OCI-LY7 (cell line): ENCODE data around the gene MYCBPAP. TPM values are rescaled to one million over a fixed set of nuclear protein-coding genes. Genes with fewer than 3 reads are reported as not detected.

Source experiments
- BruUV-seq: library from RNA; stranded (reverse); fragments of 400-500 nt; replicated peaks from 2 replicates; lab custom pipeline; 2021; lab: Mats Ljungman, UMichigan
- CTCF ChIA-PET: fragments of 300-600 bp; sonication (Branson Sonifier 250); formaldehyde crosslinking; loops from one replicate; lab custom pipeline; 2022; ENCODE audit warnings: antibody characterized with exemption; ENCODE audit not compliant: unreplicated experiment; lab: Charles Lee
- POLR2A ChIA-PET: fragments of 300-600 bp; sonication (Branson Sonifier 250); formaldehyde crosslinking; loops from one replicate; lab custom pipeline; 2022; ENCODE audit warnings: antibody characterized with exemption; lab: Charles Lee
- DNase-seq: peaks from one replicate; pipeline ENCODE4 v3.0.0-alpha.2; 2015; ENCODE audit warnings: low spot score
- H2AFZ ChIP-seq: fragments of 200-600 bp; sonication (generic), shearing (Covaris generic); 2 replicates; pipeline ENCODE4 v1.6.1; 2014; ENCODE audit warnings: mild to moderate bottlenecking, antibody characterized with exemption, low read length, moderate library complexity
- H3K27ac ChIP-seq: fragments of 200-600 bp; sonication (generic); 2 replicates; pipeline ENCODE4 v1.5.1; 2014; ENCODE audit warnings: mixed run types, low read depth, mild to moderate bottlenecking, moderate library complexity, low read length, inconsistent platforms; ENCODE audit not compliant: poor library complexity, severe bottlenecking
- H3K36me3 ChIP-seq: fragments of 200-600 bp; sonication (generic); 2 replicates; pipeline ENCODE4 v1.6.1; 2014; ENCODE audit warnings: mild to moderate bottlenecking, antibody characterized with exemption, low read length, moderate library complexity, mixed read lengths; ENCODE audit not compliant: insufficient read depth
- H3K4me1 ChIP-seq: fragments of 200-600 bp; sonication (generic); 2 replicates; pipeline ENCODE4 v1.5.1; 2014; ENCODE audit warnings: mild to moderate bottlenecking, low read length; ENCODE audit not compliant: insufficient read depth, poor library complexity, severe bottlenecking
- H3K4me2 ChIP-seq: fragments of 200-600 bp; sonication (generic); 2 replicates; pipeline ENCODE4 v1.6.1; 2014; ENCODE audit warnings: mild to moderate bottlenecking, low read length
- H3K4me3 ChIP-seq: fragments of 200-600 bp; sonication (generic); 2 replicates; pipeline ENCODE4 v1.5.1; 2014; ENCODE audit warnings: mild to moderate bottlenecking, low read depth, low read length; ENCODE audit not compliant: poor library complexity, severe bottlenecking
- H3K79me2 ChIP-seq: fragments of 200-600 bp; sonication (generic); 2 replicates; pipeline ENCODE4 v1.6.1; 2016; ENCODE audit warnings: low read depth, mild to moderate bottlenecking, low read length, moderate library complexity, mixed read lengths; ENCODE audit not compliant: insufficient read depth
- H3K9me2 ChIP-seq: fragments of 200-600 bp; sonication (generic); 2 replicates; pipeline ENCODE4 v1.6.1; 2016; ENCODE audit warnings: mild to moderate bottlenecking, low read length, mixed read lengths; ENCODE audit not compliant: insufficient read depth
- H3K9me3 ChIP-seq: fragments of 200-600 bp; sonication (generic); 2 replicates; pipeline ENCODE4 v1.6.1; 2014; ENCODE audit warnings: mild to moderate bottlenecking, mixed run types, low read length, mixed read lengths
- H4K20me1 ChIP-seq: fragments of 200-600 bp; sonication (generic); 2 replicates; pipeline ENCODE4 v1.6.1; 2014; ENCODE audit warnings: mild to moderate bottlenecking, antibody characterized with exemption, low read length, moderate library complexity, mixed read lengths; ENCODE audit not compliant: insufficient read depth
- EZH2phosphoT487 ChIP-seq: fragments of 200-600 bp; sonication (generic); IDR thresholded peaks from 2 replicates; pipeline ENCODE4 v1.6.1; 2018; ENCODE audit warnings: low read depth, borderline replicate concordance, mild to moderate bottlenecking, mixed run types, antibody characterized with exemption, low read length, moderate library complexity, mixed read lengths
- intact Hi-C: fragments of 100-400 bp; cut with micrococcal nuclease; formaldehyde crosslinking; loops from one replicate; pipeline ENCODE4 v1.10.0; 2022; ENCODE audit not compliant: unreplicated experiment
- total RNA-seq, 2 experiments: library from RNA; depleted of rRNA in 1 of 2; stranded (reverse); fragments of >200 nt in 1 of 2; shearing (Covaris generic) in 1 of 2; gene quantifications; 2 replicates each; pipeline ENCODE4 v1.2.3, GENCODE V29; 2014 to 2022
- TF ChIP-seq, protein P1 (sequence below): fragments of 200-600 bp; sonication (generic); conservative IDR thresholded peaks from 2 replicates; pipeline ENCODE4 v1.5.1; 2014; ENCODE audit warnings: mild to moderate bottlenecking, antibody characterized with exemption, low read length, moderate library complexity, mixed read lengths

The MYCBPAP gene
- total RNA-seq, 2 experiments from 2014 or later = 5.0 to 6.8 TPM

DNA sequence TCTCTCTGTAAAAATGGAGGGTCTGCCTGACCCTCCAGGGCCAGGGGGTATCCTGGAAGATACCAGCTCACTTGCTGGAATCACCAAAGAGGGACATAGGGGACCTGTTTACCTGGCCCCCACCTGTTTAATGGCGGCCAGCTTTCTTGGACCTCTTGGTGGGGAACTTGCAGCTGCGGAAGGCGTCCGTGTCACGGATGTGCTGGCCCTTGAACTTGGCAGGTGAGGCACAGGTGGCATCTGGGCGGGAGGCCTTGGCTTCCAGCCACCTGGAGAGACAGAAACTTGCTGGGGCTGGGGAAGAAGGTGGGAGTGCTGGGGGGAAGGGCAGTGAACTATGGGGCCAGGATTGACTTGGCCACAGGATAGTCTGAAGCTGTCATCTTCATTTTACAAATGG, 43.1 kb upstream of the MYCBPAP start:
- H4K20me1 ChIP-seq = no peaks in the 10 kb centered on the region
- no TSS peak for BruUV-seq

DNA sequence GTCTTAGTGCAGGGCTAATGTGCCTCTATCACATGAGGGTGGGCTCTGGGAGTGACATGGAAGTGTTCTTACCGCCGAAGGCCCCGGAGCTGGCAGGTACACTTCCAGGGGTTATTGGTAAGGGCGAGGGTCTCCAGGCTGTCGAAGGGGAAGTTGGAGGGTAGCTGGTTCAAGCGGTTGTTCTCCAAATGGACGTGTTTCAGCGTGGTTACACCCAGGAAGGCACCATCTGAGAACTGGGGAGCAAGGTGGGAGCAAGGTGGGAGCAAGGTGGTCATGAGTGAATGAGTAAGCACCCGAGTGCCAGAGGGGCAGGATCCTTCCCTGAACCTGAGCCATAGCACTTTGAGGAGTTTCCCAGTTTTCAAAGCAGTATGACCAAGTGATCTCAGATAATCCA, 42.6 kb upstream of the MYCBPAP start:
- no peaks in the 10 kb centered on the region for H3K36me3 ChIP-seq
- no peaks in the 10 kb centered on the region for H3K79me2 ChIP-seq
- H2AFZ ChIP-seq = no peak overlapping the region
- BruUV-seq = no TSS peak
- POLR2A ChIA-PET = interaction anchor here (0.7 kb wide), 1 partner anchor 22 kb away, joined by 4 read pairs; no protein-coding TSS in a partner anchor
- H3K9me3 ChIP-seq = no peaks in the 10 kb centered on the region
- CTCF ChIA-PET = no interaction called here
- H3K4me1 ChIP-seq = peaks cover 3% of the 10 kb centered on the region
- H3K9me2 ChIP-seq = no peaks in the 10 kb centered on the region
- DNase-seq = no peak
- H3K27ac ChIP-seq = no peak overlapping the region
- H4K20me1 ChIP-seq = no peaks in the 10 kb centered on the region
- intact Hi-C loops = no loop called here
- no peak overlapping the region for H3K4me3 ChIP-seq
- TF ChIP-seq, protein P1, sequence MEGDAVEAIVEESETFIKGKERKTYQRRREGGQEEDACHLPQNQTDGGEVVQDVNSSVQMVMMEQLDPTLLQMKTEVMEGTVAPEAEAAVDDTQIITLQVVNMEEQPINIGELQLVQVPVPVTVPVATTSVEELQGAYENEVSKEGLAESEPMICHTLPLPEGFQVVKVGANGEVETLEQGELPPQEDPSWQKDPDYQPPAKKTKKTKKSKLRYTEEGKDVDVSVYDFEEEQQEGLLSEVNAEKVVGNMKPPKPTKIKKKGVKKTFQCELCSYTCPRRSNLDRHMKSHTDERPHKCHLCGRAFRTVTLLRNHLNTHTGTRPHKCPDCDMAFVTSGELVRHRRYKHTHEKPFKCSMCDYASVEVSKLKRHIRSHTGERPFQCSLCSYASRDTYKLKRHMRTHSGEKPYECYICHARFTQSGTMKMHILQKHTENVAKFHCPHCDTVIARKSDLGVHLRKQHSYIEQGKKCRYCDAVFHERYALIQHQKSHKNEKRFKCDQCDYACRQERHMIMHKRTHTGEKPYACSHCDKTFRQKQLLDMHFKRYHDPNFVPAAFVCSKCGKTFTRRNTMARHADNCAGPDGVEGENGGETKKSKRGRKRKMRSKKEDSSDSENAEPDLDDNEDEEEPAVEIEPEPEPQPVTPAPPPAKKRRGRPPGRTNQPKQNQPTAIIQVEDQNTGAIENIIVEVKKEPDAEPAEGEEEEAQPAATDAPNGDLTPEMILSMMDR = no peak
- TF ChIP-seq EZH2phosphoT487 = no peak
- H3K4me2 ChIP-seq = no peak overlapping the region

More for the DNA sequence above, 43.1 kb upstream of the MYCBPAP start:
- CTCF ChIA-PET = no interaction called here
- peaks cover 3% of the 10 kb centered on the region for H3K4me1 ChIP-seq
- H3K9me3 ChIP-seq = no peaks in the 10 kb centered on the region
- POLR2A ChIA-PET = no interaction called here
- no peak overlapping the region for H2AFZ ChIP-seq
- H3K27ac ChIP-seq = no peak overlapping the region
- H3K79me2 ChIP-seq = no peaks in the 10 kb centered on the region
- no peak overlapping the region for H3K4me2 ChIP-seq
- H3K36me3 ChIP-seq = no peaks in the 10 kb centered on the region
- TF ChIP-seq, protein P1 = no peak
- no peak for TF ChIP-seq EZH2phosphoT487
- no peak for DNase-seq
- intact Hi-C loops = no loop called here
- no peak overlapping the region for H3K4me3 ChIP-seq
- no peaks in the 10 kb centered on the region for H3K9me2 ChIP-seq

GRCh38 chr17:50466371-50467113, 41.7 kb upstream of the MYCBPAP start:
- ChIA-PET POLR2A (interaction anchor here (0.7 kb wide), 1 partner anchor 22 kb away, joined by 4 read pairs; no protein-coding TSS in a partner anchor), CTCF (no interaction called here)
- no peak for DNase-seq
- H3K9me2 ChIP-seq = no peaks in the 10 kb centered on the region
- H2AFZ ChIP-seq = no peak overlapping the region
- intact Hi-C loops = no loop called here
- H3K9me3 ChIP-seq = no peaks in the 10 kb centered on the region
- H3K4me2 ChIP-seq = no peak overlapping the region
- no TSS peak for BruUV-seq
- no peak overlapping the region for H3K27ac ChIP-seq
- no peaks in the 10 kb centered on the region for H3K36me3 ChIP-seq
- H3K79me2 ChIP-seq = no peaks in the 10 kb centered on the region
- no peak overlapping the region for H3K4me3 ChIP-seq
- no peaks in the 10 kb centered on the region for H4K20me1 ChIP-seq
- no peak for TF ChIP-seq EZH2phosphoT487
- TF ChIP-seq, protein P1 = no peak
- H3K4me1 ChIP-seq = peaks cover 3% of the 10 kb centered on the region
